H1 (cell line): ENCODE results near the gene KRTAP12-3. TPM values are rescaled to one million over a fixed set of nuclear protein-coding genes. Genes with fewer than 3 reads are reported as not detected.
A peak's percentile ranks its signal among the peaks of the same experiment; 100 is the strongest.

Experiments used
- CTCF ChIA-PET: fragments of 300-600 bp; sonication (Branson Sonifier 250); formaldehyde crosslinking; loops from one replicate; lab custom pipeline; 2021; ENCODE audit not compliant: partially characterized antibody; lab: Charles Lee
- POLR2A ChIA-PET: fragments of 300-600 bp; sonication (Branson Sonifier 250); formaldehyde crosslinking; loops from one replicate; lab custom pipeline; 2021; ENCODE audit warnings: inconsistent platforms; ENCODE audit not compliant: partially characterized antibody; lab: Charles Lee
- DNase-seq, 2 experiments: peaks; one replicate each; pipeline versions ENCODE4 v3.0.0 to v3.0.0-alpha.2; 2010 to 2022; ENCODE audit warnings: low spot score in 2 of 2, low read depth in 1 of 2, mixed read lengths in 1 of 2
- FAIRE-seq: peaks from 2 replicates; lab custom pipeline; 2011; peaks lifted over from hg19 to GRCh38; lab: Jason Lieb, UNC
- H2AFZ ChIP-seq: 2 replicates; pipeline ENCODE4 v1.8.1; 2012; ENCODE audit warnings: low read length, inconsistent platforms
- H2AK5ac ChIP-seq: 2 replicates; pipeline ENCODE4 v1.6.1; 2013; ENCODE audit warnings: low read depth, low read length
- H2BK120ac ChIP-seq: replicated peaks from 2 replicates; pipeline ENCODE3; 2013; ENCODE audit warnings: low read depth, low read length, inconsistent platforms
- H2BK12ac ChIP-seq: 2 replicates; pipeline ENCODE4 v1.6.1; 2013; ENCODE audit warnings: low read depth, low read length
- H2BK15ac ChIP-seq: 2 replicates; pipeline ENCODE4 v1.6.1; 2013; ENCODE audit warnings: low read length
- H2BK20ac ChIP-seq: 2 replicates; pipeline ENCODE4 v1.6.1; 2013; ENCODE audit warnings: low read length
- H2BK5ac ChIP-seq: 2 replicates; pipeline ENCODE4 v1.6.1; 2013; ENCODE audit warnings: low read depth, low read length
- H3K14ac ChIP-seq: 2 replicates; pipeline ENCODE4 v1.6.1; 2013; ENCODE audit warnings: inconsistent platforms; ENCODE audit not compliant: insufficient read length
- H3K18ac ChIP-seq: 2 replicates; pipeline ENCODE4 v1.6.1; 2013; ENCODE audit warnings: low read length; ENCODE audit errors: extremely low read depth
- H3K23ac ChIP-seq: 2 replicates; pipeline ENCODE4 v1.6.1; 2013; ENCODE audit warnings: inconsistent platforms; ENCODE audit not compliant: insufficient read length
- H3K23me2 ChIP-seq: 2 replicates; pipeline ENCODE4 v1.6.1; 2013; ENCODE audit warnings: low read depth, low read length
- H3K27ac ChIP-seq: 2 replicates; pipeline ENCODE4 v1.6.1; 2011; ENCODE audit warnings: low read depth, low read length, inconsistent platforms
- H3K27me3 ChIP-seq, 4 experiments: replicated peaks in 1 of 4; 1 replicate in 1 of 4; 2 replicates in 3 of 4; pipeline versions ENCODE4 v1.6.1 to v1.8.1; 2011 to 2013; ENCODE audit warnings: low read length in 3 of 4, mild to moderate bottlenecking in 3 of 4, inconsistent platforms in 2 of 4, mixed read lengths in 2 of 4, moderate library complexity in 1 of 4; ENCODE audit not compliant: control insufficient read depth in 3 of 4, insufficient read depth in 3 of 4; ENCODE audit errors: extremely low read depth in 1 of 4
- H3K36me3 ChIP-seq, 4 experiments: 2 replicates each; pipeline versions ENCODE4 v1.6.1 to v1.8.1; 2011 to 2013; ENCODE audit warnings: mild to moderate bottlenecking in 4 of 4, low read length in 3 of 4, moderate library complexity in 2 of 4, control low read depth in 1 of 4, inconsistent platforms in 1 of 4; ENCODE audit not compliant: insufficient read depth in 4 of 4, control insufficient read depth in 2 of 4
- H3K4ac ChIP-seq: replicated peaks from 2 replicates; pipeline ENCODE3; 2013; ENCODE audit warnings: low read length, low read depth, mixed read lengths, inconsistent platforms; ENCODE audit not compliant: insufficient read length
- H3K4me1 ChIP-seq, 4 experiments: replicated peaks in 1 of 4; 1 replicate in 1 of 4; 2 replicates in 3 of 4; pipeline versions ENCODE4 v1.6.1 to v1.8.1; 2011 to 2013; ENCODE audit warnings: low read length in 3 of 4, inconsistent platforms in 2 of 4, mixed read lengths in 1 of 4; ENCODE audit not compliant: insufficient read depth in 4 of 4, control insufficient read depth in 3 of 4
- H3K4me2 ChIP-seq, 2 experiments: 2 replicates each; pipeline versions ENCODE4 v1.6.1 to v1.8.1; 2011 to 2013; ENCODE audit warnings: low read depth in 2 of 2, low read length in 2 of 2, control low read depth in 1 of 2, inconsistent platforms in 1 of 2, mild to moderate bottlenecking in 1 of 2; ENCODE audit not compliant: insufficient read depth in 1 of 2
- H3K4me3 ChIP-seq, 4 experiments: fragments of 200-600, 300-600 bp in 1 of 4; sonication (generic), shearing (Covaris generic), sonication (Bioruptor Twin) in 1 of 4; 2 replicates each; pipeline versions ENCODE4 v1.5.1 to v1.8.1; 2011 to 2016; ENCODE audit warnings: low read length in 4 of 4, low read depth in 3 of 4, control low read depth in 2 of 4, inconsistent platforms in 2 of 4, mild to moderate bottlenecking in 2 of 4, mixed read lengths in 1 of 4, moderate library complexity in 1 of 4; ENCODE audit not compliant: insufficient read depth in 2 of 4; ENCODE audit errors: extremely low read depth in 1 of 4
- H3K56ac ChIP-seq: replicated peaks from 2 replicates; pipeline ENCODE3; 2013; ENCODE audit warnings: low read depth, mild to moderate bottlenecking, mixed read lengths, low read length, inconsistent platforms; ENCODE audit not compliant: insufficient read length
- H3K79me1 ChIP-seq: 2 replicates; pipeline ENCODE4 v1.6.1; 2013; ENCODE audit warnings: low read depth, low read length, control low read depth
- H3K79me2 ChIP-seq, 2 experiments: 2 replicates each; pipeline versions ENCODE4 v1.6.1 to v1.8.1; 2012 to 2013; ENCODE audit warnings: low read length in 2 of 2, mild to moderate bottlenecking in 2 of 2, inconsistent platforms in 1 of 2; ENCODE audit not compliant: insufficient read depth in 2 of 2, control insufficient read depth in 1 of 2
- H3K9ac ChIP-seq, 4 experiments: replicated peaks in 1 of 4; 1 replicate in 1 of 4; 2 replicates in 3 of 4; pipeline versions ENCODE4 v1.6.1 to v1.8.1; 2011 to 2013; ENCODE audit warnings: low read depth in 3 of 4, low read length in 3 of 4, control low read depth in 2 of 4, mild to moderate bottlenecking in 2 of 4, moderate library complexity in 2 of 4, inconsistent platforms in 1 of 4; ENCODE audit errors: extremely low read depth in 1 of 4
- H3K9me3 ChIP-seq, 2 experiments: 2 replicates each; pipeline versions ENCODE4 v1.6.1 to v1.8.1; 2012 to 2013; ENCODE audit warnings: mild to moderate bottlenecking in 2 of 2, moderate library complexity in 2 of 2, control low read depth in 1 of 2, inconsistent platforms in 1 of 2, low read depth in 1 of 2, low read length in 1 of 2, mixed read lengths in 1 of 2; ENCODE audit not compliant: insufficient read depth in 2 of 2
- H4K20me1 ChIP-seq, 2 experiments: replicated peaks in 1 of 2; 2 replicates each; pipeline versions ENCODE3 to v1.8.1; 2011 to 2013; ENCODE audit warnings: inconsistent platforms in 2 of 2, low read length in 2 of 2, mild to moderate bottlenecking in 1 of 2; ENCODE audit not compliant: insufficient read depth in 2 of 2, control insufficient read depth in 1 of 2
- H4K5ac ChIP-seq: 2 replicates; pipeline ENCODE4 v1.6.1; 2013; ENCODE audit warnings: low read length, low read depth, mixed read lengths, inconsistent platforms; ENCODE audit not compliant: insufficient read length
- H4K8ac ChIP-seq: 2 replicates; pipeline ENCODE4 v1.8.0; 2013; ENCODE audit warnings: mild to moderate bottlenecking, moderate library complexity, low read length, inconsistent platforms; ENCODE audit not compliant: insufficient read depth; ENCODE audit errors: extremely low read depth
- H4K91ac ChIP-seq: replicated peaks from 2 replicates; pipeline ENCODE3; 2013; ENCODE audit warnings: low read length, mixed read lengths, inconsistent platforms; ENCODE audit not compliant: insufficient read length
- CEBPB ChIP-seq: IDR thresholded peaks from 2 replicates; pipeline ENCODE4 v1.6.1; 2012; ENCODE audit warnings: low read depth, low read length
- EGR1 ChIP-seq: IDR thresholded peaks from 2 replicates; pipeline ENCODE4 v1.6.1; 2011; ENCODE audit warnings: low read depth, low read length, borderline replicate concordance
- KDM1A ChIP-seq: fragments of 200-600, 300-600 bp; sonication (generic); IDR thresholded peaks from 2 replicates; pipeline ENCODE4 v1.7.1; 2016; ENCODE audit warnings: mild to moderate bottlenecking, low read length, borderline replicate concordance
- WGBS, 2 experiments: shearing (Covaris generic) in 1 of 2; methylation state at CpG; one replicate each; pipeline versions ENCODE4 v1.1.6 to v1.1.7; 2013 to 2015; ENCODE audit warnings: low lambda C conversion rate in 2 of 2, mixed read lengths in 2 of 2, inconsistent platforms in 1 of 2, low coverage in 1 of 2, missing lambda C conversion rate in 1 of 2; ENCODE audit not compliant: insufficient replicate concordance in 2 of 2, insufficient coverage in 1 of 2, insufficient read length in 1 of 2; ENCODE audit errors: extremely low coverage in 1 of 2, missing lambda C conversion rate in 1 of 2; 5-methylcytosine and 5-hydroxymethylcytosine counted together
- polyA plus RNA-seq, 7 experiments: library from polyadenylated mRNA; depleted of rRNA in 3 of 7; stranded (reverse) in 5 of 7; unstranded in 2 of 7; fragments of >200 nt in 5 of 7; fragments of 200-250 nt in 2 of 7; gene quantifications; 1 replicate in 5 of 7; 2 replicates in 1 of 7; 4 replicates in 1 of 7; pipeline versions ENCODE4 v1.2.1 to v1.2.3, GENCODE V29; 2011 to 2013; ENCODE audit warnings: missing spikeins in 2 of 7, mixed read lengths in 2 of 7
- total RNA-seq: library from RNA; stranded (reverse); fragmentation: NEBNext Ultra II Directional; extraction: Animal tissue kit (Norgen Biotek cat#: 25700); gene quantifications from 2 replicates; pipeline ENCODE4 v1.2.1, GENCODE V29; 2021

The KRTAP12-3 gene
- total and polyA plus RNA-seq, 2 of the 8 experiments (the other 6 are each of a cell fraction or from before 2014, with no cell fraction given) = not detected

DNA sequence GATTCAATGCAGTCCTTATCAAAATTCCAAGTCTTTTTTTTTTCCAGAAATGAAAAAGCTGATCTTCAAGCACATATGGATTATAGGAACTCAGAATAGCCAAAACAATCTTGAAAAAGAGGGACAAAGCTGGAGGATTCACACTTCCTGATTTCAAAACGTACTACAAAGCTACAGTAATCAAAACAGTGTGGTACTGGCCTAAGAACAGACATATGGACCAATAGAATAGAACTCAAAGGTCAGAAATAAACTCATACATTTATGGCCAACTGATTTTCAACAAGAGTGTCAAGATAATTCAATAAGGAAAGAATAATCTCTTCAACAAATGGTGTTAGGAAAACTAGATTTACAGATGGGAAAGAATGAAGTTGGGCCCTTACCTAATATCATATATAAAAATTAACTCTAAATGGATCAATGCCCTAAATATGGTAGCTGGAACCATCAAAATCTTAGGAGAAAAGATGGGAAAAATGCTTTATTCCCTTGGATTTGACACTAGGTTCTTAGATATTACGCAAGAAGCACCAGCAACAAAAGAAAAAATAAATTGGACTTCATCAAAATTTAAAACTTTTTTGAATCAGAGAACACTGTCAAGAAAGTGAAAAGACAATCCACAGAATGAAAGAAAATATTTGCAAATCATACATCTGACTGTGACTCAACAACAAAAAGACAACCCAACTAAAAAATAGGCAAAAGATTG is 35.2 kb downstream of the KRTAP12-3 start:
- H3K14ac ChIP-seq = no peak overlapping the region
- no peak overlapping the region for H4K5ac ChIP-seq
- H3K27me3 ChIP-seq = no peaks in the 10 kb centered on the region
- no peak overlapping the region for H3K9ac ChIP-seq
- H3K4me1 ChIP-seq = peaks cover 0 to 16% (median 8%) of the 10 kb centered on the region in 4 experiments; a peak in 6 of 7 replicates
- H4K91ac ChIP-seq = no peak overlapping the region
- FAIRE-seq (no peak), DNase-seq (no peak)
- no peak overlapping the region for H2BK5ac ChIP-seq
- no peak overlapping the region for H3K4ac ChIP-seq
- no peak overlapping the region for H3K56ac ChIP-seq
- H2BK15ac ChIP-seq = no peak overlapping the region
- H3K4me2 ChIP-seq = no peak overlapping the region
- no peak overlapping the region for H2BK12ac ChIP-seq
- ChIA-PET POLR2A (interaction anchor here (1.5 kb wide), 1 partner anchor 14 kb away, joined by 3 read pairs; no protein-coding TSS in a partner anchor), CTCF (interaction anchor here (0.6 kb wide), 1 partner anchor 816 kb away, joined by 3 read pairs; no protein-coding TSS in a partner anchor)
- 46% methylated on average over 2 of the region's 2 CpGs; no CpG with 5 or more reads in 1 of the 2 experiments for WGBS, 2 experiments
- no peaks in the 10 kb centered on the region for H4K20me1 ChIP-seq
- H3K79me1 ChIP-seq = peaks cover 3% of the 10 kb centered on the region; the same call in 1 of the 2 replicates
- no peak overlapping the region for H3K18ac ChIP-seq
- no peaks in the 10 kb centered on the region for H3K36me3 ChIP-seq
- no peaks in the 10 kb centered on the region for H3K79me2 ChIP-seq
- H3K9me3 ChIP-seq = peaks cover 0 to 4% of the 10 kb centered on the region in 2 experiments; a peak in 1 of 4 replicates
- H2BK20ac ChIP-seq = no peak overlapping the region
- TF ChIP-seq KDM1A (peak; percentile 76; the same call in 1 of the 2 replicates), CEBPB (peak; percentile 80), EGR1 (no peak)
- H2AFZ ChIP-seq = no peak overlapping the region
- no peak overlapping the region for H3K23ac ChIP-seq
- no peaks in the 10 kb centered on the region for H3K23me2 ChIP-seq
- no peak overlapping the region for H2AK5ac ChIP-seq
- no peak overlapping the region for H3K4me3 ChIP-seq
- no peak overlapping the region for H4K8ac ChIP-seq
- no peak overlapping the region for H3K27ac ChIP-seq
- no peak overlapping the region for H2BK120ac ChIP-seq
